ENCODE results near the gene TTLL11.

TTLL11 gene

GRCh38 chr9:121840838-121841760 lies 252.0 kb downstream of the TTLL11 start (continued):
- TF ChIP-seq, protein P1, sequence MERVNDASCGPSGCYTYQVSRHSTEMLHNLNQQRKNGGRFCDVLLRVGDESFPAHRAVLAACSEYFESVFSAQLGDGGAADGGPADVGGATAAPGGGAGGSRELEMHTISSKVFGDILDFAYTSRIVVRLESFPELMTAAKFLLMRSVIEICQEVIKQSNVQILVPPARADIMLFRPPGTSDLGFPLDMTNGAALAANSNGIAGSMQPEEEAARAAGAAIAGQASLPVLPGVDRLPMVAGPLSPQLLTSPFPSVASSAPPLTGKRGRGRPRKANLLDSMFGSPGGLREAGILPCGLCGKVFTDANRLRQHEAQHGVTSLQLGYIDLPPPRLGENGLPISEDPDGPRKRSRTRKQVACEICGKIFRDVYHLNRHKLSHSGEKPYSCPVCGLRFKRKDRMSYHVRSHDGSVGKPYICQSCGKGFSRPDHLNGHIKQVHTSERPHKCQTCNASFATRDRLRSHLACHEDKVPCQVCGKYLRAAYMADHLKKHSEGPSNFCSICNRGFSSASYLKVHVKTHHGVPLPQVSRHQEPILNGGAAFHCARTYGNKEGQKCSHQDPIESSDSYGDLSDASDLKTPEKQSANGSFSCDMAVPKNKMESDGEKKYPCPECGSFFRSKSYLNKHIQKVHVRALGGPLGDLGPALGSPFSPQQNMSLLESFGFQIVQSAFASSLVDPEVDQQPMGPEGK (CRISPR knock-in tag; IDR thresholded peaks at IDR 0.05; ENCODE audit: borderline replicate concordance) = no peak
- TF ChIP-seq CSDC2 (CRISPR knock-in tag; IDR thresholded peaks at IDR 0.05) (no peak), ZNF565 (CRISPR knock-in tag; conservative IDR thresholded peaks at IDR 0.05; ENCODE audit: low read depth) (no peak)

DNA sequence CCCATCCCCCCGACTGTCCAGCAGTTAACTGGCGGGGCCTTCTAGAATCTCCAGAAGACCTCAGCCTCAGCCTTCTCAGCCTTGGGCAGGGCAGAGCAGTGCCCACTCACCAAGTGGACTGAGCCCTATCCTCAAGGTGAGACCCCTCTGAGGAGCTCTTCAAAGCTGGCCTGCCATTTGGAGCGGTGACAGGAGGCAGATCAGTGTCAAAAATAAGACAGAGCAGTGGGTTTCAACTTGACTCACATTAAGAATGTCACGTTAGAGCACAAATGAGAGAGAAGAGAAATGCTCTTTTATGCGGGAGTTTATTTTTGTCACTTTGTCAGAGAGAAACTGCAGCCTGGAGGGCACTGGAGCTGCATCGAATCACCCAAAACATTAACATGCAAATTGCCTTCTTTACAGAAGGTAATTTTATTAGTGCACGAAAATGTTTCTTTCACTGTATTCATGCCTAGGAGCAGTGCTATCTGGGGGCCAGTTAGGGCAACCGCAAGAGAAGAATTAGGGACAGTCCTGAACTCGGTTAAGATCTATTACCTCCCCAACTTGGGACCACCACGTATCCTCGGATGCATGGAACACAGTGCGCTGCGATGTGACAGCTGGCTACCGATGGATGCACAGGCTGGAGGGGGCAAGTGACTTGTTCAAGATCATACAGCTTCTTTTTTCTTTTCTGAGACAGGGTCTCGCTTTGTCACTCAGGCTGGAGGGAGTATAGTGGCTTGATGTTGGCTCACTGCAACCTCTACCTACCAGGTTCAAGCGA lies 253.2 kb downstream of the TTLL11 start:
- no peak for TF ChIP-seq CREB5 (CRISPR knock-in tag; IDR thresholded peaks at IDR 0.05; ENCODE audit: low read depth)
- no peak for TF ChIP-seq ZNF8 (CRISPR knock-in tag; IDR thresholded peaks at IDR 0.05)
- TF ChIP-seq ZFP30 (CRISPR knock-in tag; IDR thresholded peaks at IDR 0.05) = no peak
- TF ChIP-seq TCF4 (CRISPR knock-in tag; IDR thresholded peaks at IDR 0.05; ENCODE audit: borderline replicate concordance) = no peak
- no peak for TF ChIP-seq TOX (CRISPR knock-in tag; IDR thresholded peaks at IDR 0.05; ENCODE audit: borderline replicate concordance)
- no peak for TF ChIP-seq GLIS3 (CRISPR knock-in tag; IDR thresholded peaks at IDR 0.05)
- no peak for TF ChIP-seq OSR1 (CRISPR knock-in tag; IDR thresholded peaks at IDR 0.05)
- TF ChIP-seq BACH2 (CRISPR knock-in tag; IDR thresholded peaks at IDR 0.05; ENCODE audit: borderline replicate concordance) = no peak
- TF ChIP-seq ZFP3 (CRISPR knock-in tag; IDR thresholded peaks at IDR 0.05) = no peak
- no peak for TF ChIP-seq ISL1 (CRISPR knock-in tag; IDR thresholded peaks at IDR 0.05)
- TF ChIP-seq RARB (CRISPR knock-in tag; IDR thresholded peaks at IDR 0.05) = no peak
- ATAC-seq = no peak

DNA sequence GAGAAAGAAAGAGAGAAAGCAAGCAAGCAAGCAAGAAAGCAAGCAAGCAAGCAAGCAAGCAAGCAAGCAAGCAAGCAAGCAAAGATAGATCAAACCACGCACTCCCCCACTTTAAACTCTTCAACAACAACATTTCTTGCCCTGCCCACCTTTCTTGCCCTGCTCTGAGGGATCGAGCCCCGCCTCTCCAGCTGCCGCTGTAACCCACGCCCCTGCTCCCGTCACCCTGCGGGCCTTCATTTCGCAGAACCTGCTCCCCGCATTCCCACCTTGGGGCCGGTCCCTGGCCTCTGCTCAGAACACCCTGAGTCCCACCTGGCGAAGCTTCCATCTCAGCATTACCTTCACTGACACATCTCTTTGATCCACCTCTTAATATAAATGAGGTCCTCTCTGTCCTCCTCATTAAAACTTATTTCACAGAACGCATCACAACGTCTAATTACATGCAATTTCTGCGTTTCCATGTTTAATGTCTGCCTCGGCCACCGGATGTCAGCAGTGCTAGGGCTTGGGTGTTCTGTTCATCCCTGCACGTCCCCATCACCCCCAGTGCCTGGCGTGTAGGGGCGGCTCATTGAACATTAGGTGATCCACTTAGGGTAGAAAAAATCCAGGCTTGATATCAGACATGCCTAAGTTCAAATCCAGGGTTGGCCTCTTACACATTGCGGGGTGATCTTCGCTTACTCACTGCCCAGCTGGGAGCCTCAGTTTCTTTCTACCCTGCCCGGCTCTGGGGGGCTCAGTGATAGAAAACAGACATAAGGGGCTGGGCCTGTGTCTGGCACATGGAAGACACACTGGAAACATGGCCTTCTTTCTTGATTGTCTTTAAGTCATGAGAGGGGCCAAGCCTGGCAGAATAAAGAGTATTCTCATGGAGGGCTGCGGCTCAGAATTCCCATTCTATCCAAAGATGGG lies 254.1 kb downstream of the TTLL11 start:
- ATAC-seq = peak; percentile 45; the same call in 1 of the 3 replicates
- no peak for TF ChIP-seq CREB5 (CRISPR knock-in tag; IDR thresholded peaks at IDR 0.05; ENCODE audit: low read depth)
- no peak for TF ChIP-seq POU6F1 (CRISPR knock-in tag; IDR thresholded peaks at IDR 0.05; ENCODE audit: borderline replicate concordance, low read depth)
- no peak for TF ChIP-seq ISL1 (CRISPR knock-in tag; IDR thresholded peaks at IDR 0.05)
- no peak for TF ChIP-seq TCF4 (CRISPR knock-in tag; IDR thresholded peaks at IDR 0.05; ENCODE audit: borderline replicate concordance)
- TF ChIP-seq, protein P2, sequence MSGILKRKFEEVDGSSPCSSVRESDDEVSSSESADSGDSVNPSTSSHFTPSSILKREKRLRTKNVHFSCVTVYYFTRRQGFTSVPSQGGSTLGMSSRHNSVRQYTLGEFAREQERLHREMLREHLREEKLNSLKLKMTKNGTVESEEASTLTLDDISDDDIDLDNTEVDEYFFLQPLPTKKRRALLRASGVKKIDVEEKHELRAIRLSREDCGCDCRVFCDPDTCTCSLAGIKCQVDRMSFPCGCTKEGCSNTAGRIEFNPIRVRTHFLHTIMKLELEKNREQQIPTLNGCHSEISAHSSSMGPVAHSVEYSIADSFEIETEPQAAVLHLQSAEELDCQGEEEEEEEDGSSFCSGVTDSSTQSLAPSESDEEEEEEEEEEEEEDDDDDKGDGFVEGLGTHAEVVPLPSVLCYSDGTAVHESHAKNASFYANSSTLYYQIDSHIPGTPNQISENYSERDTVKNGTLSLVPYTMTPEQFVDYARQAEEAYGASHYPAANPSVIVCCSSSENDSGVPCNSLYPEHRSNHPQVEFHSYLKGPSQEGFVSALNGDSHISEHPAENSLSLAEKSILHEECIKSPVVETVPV (CRISPR knock-in tag; IDR thresholded peaks at IDR 0.05) = no peak
- TF ChIP-seq ZC3H10 (CRISPR knock-in tag; IDR thresholded peaks at IDR 0.05) = no peak
- TF ChIP-seq, protein P1 (CRISPR knock-in tag; IDR thresholded peaks at IDR 0.05; ENCODE audit: borderline replicate concordance) = no peak

Measured in SK-N-SH treated with all-trans-retinoic acid at 6 μM for 48 hours (cell line).